GM18505 (cell line): ENCODE data around the gene MYO7B.

Experiments
- ATAC-seq: cut with Tn5 transposase; IDR thresholded peaks from one replicate; pipeline ENCODE4 v1.9.1; 2021; ENCODE audit not compliant: unreplicated experiment
- POLR2A ChIP-seq: IDR thresholded peaks from 4 replicates; pipeline ENCODE4 v1.6.1; 2011; ENCODE audit warnings: borderline replicate concordance; ENCODE audit not compliant: insufficient read depth, insufficient read length; ENCODE audit errors: extremely low read depth

The MYO7B gene

DNA sequence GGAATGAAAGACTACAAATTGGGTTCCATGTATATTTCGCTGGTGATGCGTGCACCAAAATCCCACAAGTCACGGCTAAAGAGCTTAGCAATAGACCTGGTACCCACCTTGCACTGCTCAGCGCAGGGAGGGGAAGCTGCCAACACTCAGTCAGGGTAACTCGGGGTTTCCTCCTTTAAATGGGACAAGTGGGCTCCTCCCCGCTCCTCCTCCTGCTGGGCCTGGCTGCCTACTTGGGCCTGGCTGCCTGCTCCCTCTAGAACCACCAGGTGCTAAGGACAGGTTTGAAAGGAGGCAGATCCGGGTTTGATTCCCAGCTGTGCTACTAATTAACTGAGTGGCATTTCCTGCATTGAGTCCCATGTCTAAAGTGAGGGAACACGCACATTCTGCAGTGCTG is 23.4 kb downstream of the MYO7B start:
- no peak for TF ChIP-seq POLR2A
- ATAC-seq: no peak

DNA sequence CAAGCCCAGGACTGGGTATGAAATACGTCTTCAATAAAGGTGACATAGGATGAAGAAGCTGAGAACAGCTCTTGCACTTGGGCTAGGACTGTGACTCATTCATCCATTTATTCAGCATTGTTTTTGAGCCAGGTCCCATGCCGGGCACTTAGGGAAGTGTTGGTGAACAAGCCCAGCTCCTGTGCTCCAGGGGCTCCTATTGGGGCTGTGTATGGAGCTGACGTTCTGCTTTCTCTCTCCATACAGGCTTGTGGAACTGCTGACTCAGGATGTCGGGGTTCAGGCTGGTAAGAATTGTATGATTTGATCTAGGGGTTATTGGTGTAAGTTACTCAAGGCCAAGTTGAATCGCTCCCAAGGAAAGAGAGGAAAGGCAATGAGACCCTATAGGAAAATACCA is 24.0 kb downstream of the MYO7B start:
- TF ChIP-seq POLR2A: no peak
- no peak for ATAC-seq

DNA sequence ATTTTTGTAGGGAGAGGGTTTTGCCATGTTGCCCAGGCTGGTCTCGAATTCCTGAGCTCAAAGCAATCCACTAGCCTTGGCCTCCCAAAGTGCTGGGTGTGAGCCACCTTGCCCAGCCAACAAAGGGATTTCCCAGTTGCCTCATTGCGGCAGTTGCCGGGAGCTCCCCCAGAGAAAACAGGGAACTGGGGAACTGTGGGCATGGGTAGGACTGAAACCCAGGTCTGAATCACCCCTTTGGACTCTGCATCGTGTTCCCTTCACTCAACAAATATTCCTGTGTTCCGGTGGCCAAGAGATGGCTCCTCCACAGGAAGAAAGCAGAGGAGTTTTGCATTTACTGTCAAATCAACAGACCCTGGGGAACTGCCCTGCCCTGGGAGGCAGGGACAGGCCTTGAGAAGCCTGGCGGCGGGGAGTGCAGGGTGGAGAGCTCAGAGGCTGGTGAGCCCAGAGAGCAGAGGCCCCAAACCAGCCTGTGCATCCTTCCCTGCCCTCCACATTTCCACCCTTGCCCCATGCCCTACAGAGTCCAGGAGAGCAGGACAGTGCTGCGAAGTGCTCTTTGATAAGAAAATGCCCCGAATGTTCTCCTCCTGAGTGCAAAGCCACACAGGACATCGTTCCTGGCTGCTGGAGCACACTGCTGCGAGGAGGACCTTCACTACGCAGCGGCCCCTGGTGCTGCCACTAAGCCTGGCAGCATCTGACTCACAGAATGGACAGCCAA is 24.9 kb downstream of the MYO7B start:
- no peak for ATAC-seq
- no peak for TF ChIP-seq POLR2A

DNA sequence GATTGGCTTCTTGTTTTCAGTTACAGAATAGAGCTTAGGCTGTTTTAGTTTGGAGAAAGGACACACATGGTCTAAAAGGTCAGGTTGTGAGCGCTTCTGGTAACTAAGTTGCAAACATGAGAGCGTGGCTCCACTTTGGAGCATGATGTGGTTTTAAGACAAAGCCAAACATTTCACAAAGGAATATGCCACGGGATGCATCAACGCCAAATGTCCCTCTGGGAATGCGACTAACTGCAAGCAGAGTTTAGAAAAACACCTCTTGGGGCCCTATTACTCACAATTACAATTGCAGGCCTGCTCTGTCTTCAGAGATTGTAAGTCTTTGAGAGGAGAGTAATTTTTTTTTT is 25.4 kb downstream of the MYO7B start:
- no peak for ATAC-seq

DNA sequence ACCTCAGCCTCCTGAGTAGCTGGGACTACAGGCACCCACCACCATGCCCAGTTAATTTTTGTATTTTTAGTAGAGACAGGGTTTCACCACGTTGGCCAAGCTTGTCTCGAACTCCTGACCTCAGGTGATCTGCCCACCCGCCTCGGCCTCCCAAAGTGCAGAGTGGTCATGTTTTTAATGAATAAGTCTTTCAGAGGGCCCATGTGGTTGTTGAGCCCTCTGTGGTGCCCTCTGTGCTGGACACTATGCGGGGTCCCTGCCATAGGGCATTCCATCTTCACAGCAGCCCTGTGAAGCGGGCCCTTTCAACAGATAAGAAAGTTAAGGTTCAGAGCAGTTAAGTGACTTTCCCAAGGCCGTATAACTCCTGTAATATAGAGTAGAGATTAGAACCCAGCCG is 25.9 kb downstream of the MYO7B start:
- ATAC-seq: no peak
- no peak for TF ChIP-seq POLR2A

More for the DNA sequence above, 25.4 kb downstream of the MYO7B start:
- no peak for TF ChIP-seq POLR2A

DNA sequence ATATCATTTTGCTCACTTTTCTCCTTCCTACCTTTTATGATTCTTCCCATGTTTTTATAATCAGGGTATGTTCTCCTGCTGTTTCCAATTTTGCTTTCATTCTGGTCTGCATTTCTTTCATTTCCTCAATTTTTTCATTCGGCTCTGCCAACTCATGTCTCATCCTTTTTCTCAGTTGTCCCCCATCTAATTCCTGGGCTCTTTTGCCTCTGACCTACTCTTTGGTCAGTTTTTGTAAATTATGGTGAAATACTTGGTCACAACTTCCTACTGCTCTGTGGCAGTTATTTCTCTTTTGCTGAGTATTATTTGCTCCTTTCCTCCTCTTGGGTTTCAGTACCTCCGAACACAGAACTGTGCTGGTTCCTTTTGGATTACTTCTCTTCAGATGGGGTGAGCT is 27.5 kb downstream of the MYO7B start:
- TF ChIP-seq POLR2A: no peak
- ATAC-seq: no peak

DNA sequence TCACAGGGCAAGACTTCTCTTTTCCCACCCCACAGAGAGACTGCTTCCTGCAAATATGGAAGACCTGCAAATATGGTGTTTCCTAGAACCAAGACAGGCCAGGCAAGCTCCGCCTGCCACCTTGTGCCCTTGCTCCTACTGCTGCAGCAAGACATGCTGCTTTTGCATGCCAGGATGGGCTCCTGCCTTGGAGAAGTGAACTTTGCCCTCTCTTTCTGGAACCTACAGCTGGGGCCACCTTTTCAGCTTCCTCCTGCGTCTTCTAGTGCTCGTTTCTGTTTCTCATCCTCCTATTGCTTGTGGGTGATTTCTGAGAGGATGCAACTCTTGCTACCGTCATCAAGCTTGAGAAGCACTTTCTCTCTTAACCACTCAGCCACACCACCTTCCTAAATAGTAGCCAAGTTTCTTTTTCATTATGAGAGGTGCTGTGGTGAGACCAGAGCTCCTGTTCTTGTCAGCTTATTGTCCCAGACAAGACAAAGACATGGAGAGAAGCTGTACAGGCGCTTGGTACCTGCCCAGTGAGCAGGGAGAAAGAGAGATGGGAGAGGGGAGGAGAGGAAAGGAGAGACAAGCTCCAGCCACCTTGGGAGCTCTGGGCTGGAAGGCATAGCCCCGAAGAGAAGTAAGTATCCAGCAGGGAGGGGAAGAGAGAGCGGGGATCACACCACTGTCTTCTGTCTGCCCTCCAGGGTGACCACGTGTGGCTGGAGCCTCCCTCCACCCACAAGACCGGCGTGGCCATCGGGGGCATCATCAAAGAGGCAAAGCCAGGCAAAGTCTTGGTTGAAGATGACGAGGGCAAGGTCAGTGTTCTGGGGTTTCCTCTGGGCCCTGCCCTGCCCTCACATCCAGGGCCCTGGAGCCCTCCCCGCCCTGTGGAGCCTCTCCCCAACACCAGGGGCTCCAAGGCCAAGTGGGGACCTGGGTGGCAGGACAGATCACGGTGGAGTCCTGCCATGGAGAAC is 28.3 kb downstream of the MYO7B start:
- peak; percentile 95 for ATAC-seq
- TF ChIP-seq POLR2A: peak; percentile 33

DNA sequence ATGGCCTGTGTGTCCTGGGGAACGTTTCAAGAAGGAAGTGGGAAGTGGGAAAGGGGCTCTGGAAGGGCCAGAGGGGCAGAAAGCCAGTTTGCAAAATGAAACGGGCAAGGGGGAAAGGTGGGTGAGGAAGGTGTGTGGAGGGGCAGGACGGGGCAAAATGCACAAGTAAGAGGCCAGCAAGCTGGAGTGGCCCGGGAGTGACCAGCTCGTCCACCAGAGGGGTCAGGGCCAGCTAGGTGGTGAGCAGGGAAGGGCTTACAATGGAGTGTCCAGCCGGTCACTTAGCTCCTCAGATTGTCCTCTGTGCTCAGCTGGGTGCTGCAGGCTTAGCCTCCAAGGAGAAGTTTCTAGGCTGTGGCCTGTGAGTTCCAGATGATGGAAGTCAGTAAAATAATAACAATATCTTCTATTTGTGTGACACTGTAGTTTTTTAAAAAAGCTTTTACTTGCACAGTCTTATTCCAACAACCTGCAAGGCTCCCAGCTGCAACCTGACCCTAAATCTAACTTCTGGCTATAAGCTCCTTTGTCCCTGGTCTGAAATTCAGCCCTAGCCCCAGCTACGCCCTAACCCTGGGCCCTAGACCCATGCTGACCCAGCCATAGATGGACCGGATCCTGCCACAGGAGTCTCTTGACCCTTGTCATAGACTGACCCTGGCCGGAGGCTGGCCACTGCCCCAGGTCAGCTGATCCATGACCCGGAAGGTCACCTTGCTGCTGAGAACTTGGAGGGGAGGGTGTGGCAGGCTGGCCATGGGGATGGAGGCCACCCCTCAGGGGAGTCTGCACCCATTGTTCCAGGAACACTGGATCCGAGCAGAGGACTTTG is 29.2 kb downstream of the MYO7B start:
- no peak for TF ChIP-seq POLR2A
- ATAC-seq: no peak

DNA sequence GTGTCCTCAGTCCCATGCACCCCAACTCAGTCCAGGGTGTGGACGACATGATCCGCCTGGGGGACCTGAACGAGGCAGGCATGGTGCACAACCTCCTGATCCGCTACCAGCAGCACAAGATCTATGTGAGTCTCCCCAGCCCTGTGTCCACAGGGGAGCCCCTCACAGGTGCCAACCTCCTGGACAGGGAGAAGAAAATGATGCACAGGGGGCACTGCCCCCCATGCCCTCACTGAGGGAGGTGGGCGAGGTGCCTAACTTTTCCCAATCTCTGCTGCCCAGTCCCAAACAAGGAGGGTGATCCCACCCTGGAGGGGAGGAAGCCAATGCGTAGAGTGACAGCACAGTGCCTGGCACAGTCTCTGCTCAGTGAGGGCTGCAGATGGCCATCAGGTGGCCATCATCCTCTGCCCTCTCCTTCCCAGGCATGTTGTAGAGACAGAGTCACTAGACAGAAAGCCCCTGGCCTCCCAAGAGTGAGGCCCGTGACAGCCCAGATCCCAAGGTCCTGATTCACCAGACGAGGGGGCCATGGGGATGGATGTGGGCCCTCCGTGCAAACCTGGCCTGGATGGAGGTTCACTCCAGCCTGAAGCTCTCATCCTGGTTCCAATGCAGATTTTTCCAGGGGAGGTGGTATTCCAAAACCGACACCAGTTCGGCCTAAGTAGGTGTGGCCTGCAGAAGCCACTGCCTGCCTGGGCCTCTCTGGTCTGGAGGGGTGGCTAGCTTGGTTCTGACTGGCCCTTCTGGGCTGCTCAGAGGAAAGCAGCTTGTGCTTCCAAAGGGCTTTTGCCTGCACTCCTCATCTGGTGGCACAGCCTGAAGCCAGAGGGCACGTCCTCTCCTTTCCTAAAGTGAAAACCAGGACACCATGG is 30.0 kb downstream of the MYO7B start:
- TF ChIP-seq POLR2A: no peak
- no peak for ATAC-seq

DNA sequence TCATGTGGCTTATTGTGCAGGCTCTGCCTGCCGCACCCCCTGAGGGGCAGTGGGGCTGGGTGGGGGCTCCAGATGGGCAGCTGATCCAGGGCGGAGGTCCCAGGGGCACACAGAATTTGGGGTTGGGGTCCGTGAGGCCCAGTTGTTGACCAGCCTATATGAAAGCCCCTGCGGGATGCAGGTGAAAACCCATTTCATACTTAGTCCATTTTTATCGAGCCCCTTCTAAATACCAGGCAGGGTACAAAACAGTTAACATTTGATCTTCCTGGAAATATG is 30.6 kb downstream of the MYO7B start:
- TF ChIP-seq POLR2A: no peak
- no peak for ATAC-seq

DNA sequence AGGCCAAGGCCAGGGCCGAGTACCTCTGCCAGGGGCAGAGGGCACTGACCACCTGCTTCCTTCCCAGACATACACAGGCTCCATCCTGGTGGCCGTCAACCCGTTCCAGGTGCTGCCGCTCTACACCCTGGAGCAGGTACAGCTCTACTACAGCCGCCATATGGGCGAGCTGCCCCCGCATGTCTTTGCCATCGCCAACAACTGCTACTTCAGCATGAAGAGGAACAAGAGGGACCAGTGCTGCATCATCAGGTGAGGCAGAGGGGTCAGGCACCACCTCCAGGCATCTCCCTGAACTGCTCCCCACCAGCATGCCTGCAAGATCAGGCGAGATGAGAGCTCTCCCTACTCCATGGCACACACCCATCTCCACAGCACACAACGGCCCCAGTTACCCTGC is 31.1 kb downstream of the MYO7B start:
- TF ChIP-seq POLR2A: no peak
- no peak for ATAC-seq

DNA sequence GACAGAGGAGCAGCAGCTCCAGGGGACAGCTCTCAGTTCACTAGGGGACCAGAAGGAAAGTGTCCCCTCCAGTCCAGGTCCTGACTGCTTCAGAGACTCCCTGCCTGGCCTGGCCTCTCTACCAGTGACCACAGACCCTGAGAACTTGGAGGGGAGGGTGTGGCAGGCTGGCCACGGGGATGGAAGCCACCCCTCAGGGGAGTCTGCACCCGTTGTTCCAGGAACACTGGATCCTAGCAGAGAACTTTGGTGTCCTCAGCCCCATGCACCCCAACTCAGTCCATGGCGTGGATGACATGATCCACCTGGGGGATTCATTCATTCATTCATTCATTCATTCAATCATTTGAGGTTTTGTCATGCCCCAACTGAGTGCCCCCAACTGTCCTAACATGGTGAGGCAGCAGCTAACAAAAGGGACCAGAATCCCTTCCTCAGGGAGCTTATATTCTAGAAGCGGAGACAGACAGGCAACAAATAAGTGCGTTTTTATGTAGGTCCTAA is 31.9 kb downstream of the MYO7B start:
- no peak for TF ChIP-seq POLR2A
- no peak for ATAC-seq
